ENCODE data around the gene PPARD. TPM values are rescaled to one million over a fixed set of nuclear protein-coding genes. Genes with fewer than 3 reads are reported as not detected.

The PPARD gene

DNA sequence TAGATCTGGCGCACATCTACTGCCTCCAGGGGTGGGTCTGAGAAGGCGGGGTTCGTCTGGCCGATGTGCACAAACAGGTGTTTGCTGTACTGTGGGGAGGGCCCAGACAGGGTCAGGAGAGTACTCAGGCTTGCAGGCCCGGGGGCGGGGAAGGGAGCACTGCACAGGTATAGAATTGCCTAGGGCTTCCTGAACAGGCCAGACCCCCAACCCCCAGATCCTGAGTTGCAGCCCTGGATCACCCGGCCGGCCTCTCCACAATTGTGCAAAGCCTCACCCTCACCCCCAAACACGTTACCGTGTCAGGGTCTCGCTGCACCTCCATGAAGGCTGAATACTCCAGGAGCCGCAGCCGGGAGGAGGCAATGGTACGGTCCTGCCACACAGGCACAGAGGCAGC, 133.6 kb downstream of the PPARD start:
- no peaks in the 10 kb centered on the region for H3K27me3 ChIP-seq (ENCODE audit: insufficient read depth, poor library complexity, severe bottlenecking)
- H3K27ac ChIP-seq (replicated peaks): no peak overlapping the region
- DNase-seq (ENCODE audit: low read depth in 1 of 2, low spot score in 1 of 2): no peak
- H3K4me3 ChIP-seq (replicated peaks; ENCODE audit: insufficient read depth, low read length): no peak overlapping the region
- no peak for TF ChIP-seq SPI1 (IDR thresholded peaks at IDR 0.05; ENCODE audit: borderline replicate concordance, low read depth)
- TF ChIP-seq, protein P1, sequence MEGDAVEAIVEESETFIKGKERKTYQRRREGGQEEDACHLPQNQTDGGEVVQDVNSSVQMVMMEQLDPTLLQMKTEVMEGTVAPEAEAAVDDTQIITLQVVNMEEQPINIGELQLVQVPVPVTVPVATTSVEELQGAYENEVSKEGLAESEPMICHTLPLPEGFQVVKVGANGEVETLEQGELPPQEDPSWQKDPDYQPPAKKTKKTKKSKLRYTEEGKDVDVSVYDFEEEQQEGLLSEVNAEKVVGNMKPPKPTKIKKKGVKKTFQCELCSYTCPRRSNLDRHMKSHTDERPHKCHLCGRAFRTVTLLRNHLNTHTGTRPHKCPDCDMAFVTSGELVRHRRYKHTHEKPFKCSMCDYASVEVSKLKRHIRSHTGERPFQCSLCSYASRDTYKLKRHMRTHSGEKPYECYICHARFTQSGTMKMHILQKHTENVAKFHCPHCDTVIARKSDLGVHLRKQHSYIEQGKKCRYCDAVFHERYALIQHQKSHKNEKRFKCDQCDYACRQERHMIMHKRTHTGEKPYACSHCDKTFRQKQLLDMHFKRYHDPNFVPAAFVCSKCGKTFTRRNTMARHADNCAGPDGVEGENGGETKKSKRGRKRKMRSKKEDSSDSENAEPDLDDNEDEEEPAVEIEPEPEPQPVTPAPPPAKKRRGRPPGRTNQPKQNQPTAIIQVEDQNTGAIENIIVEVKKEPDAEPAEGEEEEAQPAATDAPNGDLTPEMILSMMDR (IDR thresholded peaks at IDR 0.05; ENCODE audit: insufficient read depth, low read length): no peak

DNA sequence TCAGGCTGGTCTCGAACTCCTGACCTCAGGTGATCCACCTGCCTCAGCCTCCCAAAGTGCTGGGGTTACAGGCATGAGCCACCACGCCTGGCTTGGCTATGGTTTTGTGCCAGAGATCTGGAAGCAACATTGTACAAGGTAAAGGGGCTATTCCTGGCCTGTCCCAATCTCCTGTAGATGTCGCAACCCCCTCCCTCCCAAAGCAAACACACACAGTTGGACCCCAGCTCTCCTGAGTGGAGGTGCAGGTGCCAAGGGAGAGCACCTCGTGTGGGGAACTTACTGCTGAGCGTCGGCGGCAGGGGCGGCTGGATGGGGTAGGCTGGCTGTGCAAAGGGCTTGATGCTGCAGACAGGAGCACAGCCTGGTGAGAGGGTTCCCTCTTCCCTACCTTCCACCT, 134.7 kb downstream of the PPARD start:
- Histone ChIP-seq H3K4me3 (replicated peaks; ENCODE audit: insufficient read depth, low read length) (no peak overlapping the region), H3K27ac (replicated peaks) (no peak overlapping the region), H3K27me3 (ENCODE audit: insufficient read depth, poor library complexity, severe bottlenecking) (no peaks in the 10 kb centered on the region)
- no peak for DNase-seq (ENCODE audit: low read depth in 1 of 2, low spot score in 1 of 2)
- TF ChIP-seq GABPA (IDR thresholded peaks at IDR 0.05; ENCODE audit: low read depth): no peak
- TF ChIP-seq, protein P2, sequence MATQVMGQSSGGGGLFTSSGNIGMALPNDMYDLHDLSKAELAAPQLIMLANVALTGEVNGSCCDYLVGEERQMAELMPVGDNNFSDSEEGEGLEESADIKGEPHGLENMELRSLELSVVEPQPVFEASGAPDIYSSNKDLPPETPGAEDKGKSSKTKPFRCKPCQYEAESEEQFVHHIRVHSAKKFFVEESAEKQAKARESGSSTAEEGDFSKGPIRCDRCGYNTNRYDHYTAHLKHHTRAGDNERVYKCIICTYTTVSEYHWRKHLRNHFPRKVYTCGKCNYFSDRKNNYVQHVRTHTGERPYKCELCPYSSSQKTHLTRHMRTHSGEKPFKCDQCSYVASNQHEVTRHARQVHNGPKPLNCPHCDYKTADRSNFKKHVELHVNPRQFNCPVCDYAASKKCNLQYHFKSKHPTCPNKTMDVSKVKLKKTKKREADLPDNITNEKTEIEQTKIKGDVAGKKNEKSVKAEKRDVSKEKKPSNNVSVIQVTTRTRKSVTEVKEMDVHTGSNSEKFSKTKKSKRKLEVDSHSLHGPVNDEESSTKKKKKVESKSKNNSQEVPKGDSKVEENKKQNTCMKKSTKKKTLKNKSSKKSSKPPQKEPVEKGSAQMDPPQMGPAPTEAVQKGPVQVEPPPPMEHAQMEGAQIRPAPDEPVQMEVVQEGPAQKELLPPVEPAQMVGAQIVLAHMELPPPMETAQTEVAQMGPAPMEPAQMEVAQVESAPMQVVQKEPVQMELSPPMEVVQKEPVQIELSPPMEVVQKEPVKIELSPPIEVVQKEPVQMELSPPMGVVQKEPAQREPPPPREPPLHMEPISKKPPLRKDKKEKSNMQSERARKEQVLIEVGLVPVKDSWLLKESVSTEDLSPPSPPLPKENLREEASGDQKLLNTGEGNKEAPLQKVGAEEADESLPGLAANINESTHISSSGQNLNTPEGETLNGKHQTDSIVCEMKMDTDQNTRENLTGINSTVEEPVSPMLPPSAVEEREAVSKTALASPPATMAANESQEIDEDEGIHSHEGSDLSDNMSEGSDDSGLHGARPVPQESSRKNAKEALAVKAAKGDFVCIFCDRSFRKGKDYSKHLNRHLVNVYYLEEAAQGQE (IDR thresholded peaks at IDR 0.05; ENCODE audit: insufficient replicate concordance, low read depth): no peak

Small RNAs within 50 kb of the gene (microRNA-seq; reads per million reads assigned to microRNA genes)
- gene MIR7111: not detected

Measured in HL-60 (cell line).